ENCODE data around the gene TMC3.

TMC3 gene

GRCh38 chr15:81411969-81412633 is 38.1 kb upstream of the TMC3 start:
- TF ChIP-seq CTCF (conservative IDR thresholded peaks at IDR 0.05; ENCODE audit: low read length): no peak
- no peak for DNase-seq (ENCODE audit: low read depth)
- no peak overlapping the region for H3K4me3 ChIP-seq (ENCODE audit: low read length)

GRCh38 chr15:81411051-81411450 is 37.0 kb upstream of the TMC3 start:
- no peak overlapping the region for H3K4me3 ChIP-seq (ENCODE audit: low read length)
- peak; percentile 33 for TF ChIP-seq CTCF (conservative IDR thresholded peaks at IDR 0.05; ENCODE audit: low read length)
- no peak for DNase-seq (ENCODE audit: low read depth)

- TF ChIP-seq CTCF (conservative IDR thresholded peaks at IDR 0.05; ENCODE audit: low read length): peak; percentile 63
- H3K4me3 ChIP-seq (ENCODE audit: low read length): no peak overlapping the region
- peak; percentile 85 for DNase-seq (ENCODE audit: low read depth)
Observed at GRCh38 chr15:81410318-81410753, 36.3 kb upstream of the TMC3 start.

- TF ChIP-seq CTCF (conservative IDR thresholded peaks at IDR 0.05; ENCODE audit: low read length): no peak
- no peak overlapping the region for H3K4me3 ChIP-seq (ENCODE audit: low read length)
- DNase-seq (ENCODE audit: low read depth): no peak
Observed at GRCh38 chr15:81407718-81408117, 33.7 kb upstream of the TMC3 start.

- TF ChIP-seq CTCF (conservative IDR thresholded peaks at IDR 0.05; ENCODE audit: low read length): no peak
- DNase-seq (ENCODE audit: low read depth): no peak
- H3K4me3 ChIP-seq (ENCODE audit: low read length): no peak overlapping the region
Observed at GRCh38 chr15:81407176-81407575, 33.2 kb upstream of the TMC3 start.

- no peak overlapping the region for H3K4me3 ChIP-seq (ENCODE audit: low read length)
- TF ChIP-seq CTCF (conservative IDR thresholded peaks at IDR 0.05; ENCODE audit: low read length): peak; percentile 92
- DNase-seq (ENCODE audit: low read depth): peak; percentile 58
Observed at GRCh38 chr15:81400640-81401236, 26.7 kb upstream of the TMC3 start.

GRCh38 chr15:81398910-81399551 is 25.0 kb upstream of the TMC3 start:
- DNase-seq (ENCODE audit: low read depth): peak; percentile 66
- no peak for TF ChIP-seq CTCF (conservative IDR thresholded peaks at IDR 0.05; ENCODE audit: low read length)

More at GRCh38 chr15:81398910-81399551, 25.0 kb upstream of the TMC3 start:
- H3K4me3 ChIP-seq (ENCODE audit: low read length): no peak overlapping the region

All from AG10803 (cell line).